Camera-type eye (tissue), 1 donor: ENCODE measurements around the gene DCLRE1A. TPM values are rescaled to one million over a fixed set of nuclear protein-coding genes. Genes with fewer than 3 reads are reported as not detected.

ENCODE experiments used
- total RNA-seq: library from RNA; depleted of rRNA; stranded (reverse); fragments of >200 nt; gene quantifications from one replicate; pipeline ENCODE4 v1.2.3, GENCODE V29; 2014

DCLRE1A gene
- 17.3 TPM for total RNA-seq

GRCh38 chr10:113854013-113854760 lies at the start of gene DCLRE1A, which contains the start of gene NHLRC2:
Gene DCLRE1A (minus strand): TSS chr10:113854082. CDS start chr10:113853182, 900 bp downstream.
Gene NHLRC2 (plus strand): TSS chr10:113854661. CDS start chr10:113854873, 212 bp downstream.

Other genes with a start within 250 kb of the DCLRE1A start
- gene NRAP, start 190.0 kb downstream of the DCLRE1A start, total RNA-seq: 13.0 TPM
- 17.9 TPM for gene CASP7, start 174.2 kb downstream of the DCLRE1A start, total RNA-seq
- gene PLEKHS1, start 102.4 kb downstream of the DCLRE1A start, total RNA-seq: 0.77 TPM
- 90.7 TPM for gene NHLRC2, start 579 bp upstream of the DCLRE1A start, total RNA-seq
- 1.6 TPM for gene ADRB1, start 189.8 kb upstream of the DCLRE1A start, total RNA-seq